Raji (cell line): ENCODE results near the gene CREB3L2.

Experiments used
- POLR2A ChIP-seq: IDR thresholded peaks from 2 replicates; pipeline ENCODE4 v1.6.1; 2011; ENCODE audit warnings: low read depth, low read length, control low read depth; ENCODE audit not compliant: insufficient read depth

The CREB3L2 gene

GRCh38 chr7:137996871-137997270, 5.0 kb downstream of the CREB3L2 start:
- no peak for TF ChIP-seq POLR2A

DNA sequence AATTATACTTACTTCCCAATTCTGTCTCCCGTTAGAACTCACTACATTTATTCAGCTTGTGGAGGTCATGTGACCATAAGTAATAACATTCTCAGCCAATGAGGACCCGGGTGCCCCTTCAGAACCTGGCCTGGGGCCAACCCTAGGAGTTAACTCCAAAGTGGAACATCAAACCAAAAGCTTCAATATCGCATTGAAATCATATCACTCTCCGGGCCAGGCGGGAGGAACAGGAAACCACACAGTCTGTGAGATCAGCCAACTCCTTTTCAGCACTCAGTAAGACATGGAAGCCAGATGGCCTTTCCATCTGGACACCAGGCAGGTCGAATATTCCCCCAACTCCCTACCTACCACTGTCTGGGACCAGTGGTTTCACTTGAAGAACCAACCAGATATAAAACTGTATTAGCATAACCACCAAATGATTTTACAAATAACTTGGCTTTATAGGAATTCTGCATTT, 5.5 kb downstream of the CREB3L2 start:
- no peak for TF ChIP-seq POLR2A

- no peak for TF ChIP-seq POLR2A
These were observed 7.7 kb downstream of the CREB3L2 start for GRCh38 chr7:137994216-137994615.

DNA sequence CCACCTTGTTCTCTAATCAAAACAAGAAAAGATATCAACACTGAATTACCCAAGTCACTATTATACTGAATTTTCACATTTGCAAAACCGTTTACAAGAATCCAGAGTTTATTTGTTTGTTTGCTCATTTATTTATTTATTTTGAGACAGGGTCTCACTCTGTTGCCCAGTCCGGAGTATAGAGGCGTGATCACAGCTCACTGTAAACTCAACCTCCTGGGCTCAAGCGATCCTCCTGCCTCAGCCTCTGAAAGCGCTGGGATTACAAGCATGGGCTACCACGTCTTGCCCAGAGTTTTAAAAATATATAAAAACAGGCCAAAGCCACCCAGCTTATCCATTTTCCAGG, 8.5 kb downstream of the CREB3L2 start:
- no peak for TF ChIP-seq POLR2A

DNA sequence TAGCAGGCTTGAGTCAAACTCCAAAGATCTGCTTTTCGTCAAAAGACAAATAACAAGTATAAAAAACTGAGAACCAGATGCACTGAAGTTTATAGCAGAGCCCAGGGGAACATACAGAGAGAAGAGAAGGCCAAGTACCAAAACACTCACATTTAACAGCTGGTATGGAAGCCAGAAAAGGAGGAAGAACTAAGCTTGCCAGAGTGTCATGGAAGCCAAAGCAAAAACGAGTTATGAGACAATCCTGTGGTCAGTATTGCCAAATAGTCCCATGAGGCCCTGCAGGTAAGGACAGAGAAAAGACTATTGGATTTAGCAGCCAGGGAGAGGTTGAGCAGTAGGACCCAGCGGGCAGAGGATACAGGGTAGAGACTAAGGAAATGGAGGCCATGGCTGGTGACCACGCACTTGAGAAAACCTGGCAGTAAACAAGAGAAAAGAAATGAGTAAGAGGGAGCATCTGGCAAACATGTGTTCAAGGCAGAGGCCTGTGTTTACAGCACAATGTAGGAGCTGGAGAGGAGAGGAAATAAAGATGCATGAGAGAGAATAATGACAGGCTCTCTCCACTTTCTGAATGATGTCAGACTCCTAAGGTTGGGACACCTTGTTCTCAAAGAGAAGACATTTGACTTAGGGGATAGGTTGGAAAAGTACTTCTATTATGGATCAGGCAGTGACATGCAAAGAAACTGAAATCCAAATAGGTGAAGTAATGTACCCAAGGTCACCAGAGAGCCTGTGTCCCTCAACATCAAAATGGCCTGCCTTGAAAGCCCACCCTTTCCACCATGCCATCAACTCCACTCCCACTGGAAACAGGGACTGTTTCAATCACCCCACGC, 9.1 kb downstream of the CREB3L2 start:
- no peak for TF ChIP-seq POLR2A

- TF ChIP-seq POLR2A, result no peak
These were observed 9.8 kb downstream of the CREB3L2 start for GRCh38 chr7:137992104-137992549.

- no peak for TF ChIP-seq POLR2A
These were observed 11.5 kb downstream of the CREB3L2 start for GRCh38 chr7:137990251-137990941.

DNA sequence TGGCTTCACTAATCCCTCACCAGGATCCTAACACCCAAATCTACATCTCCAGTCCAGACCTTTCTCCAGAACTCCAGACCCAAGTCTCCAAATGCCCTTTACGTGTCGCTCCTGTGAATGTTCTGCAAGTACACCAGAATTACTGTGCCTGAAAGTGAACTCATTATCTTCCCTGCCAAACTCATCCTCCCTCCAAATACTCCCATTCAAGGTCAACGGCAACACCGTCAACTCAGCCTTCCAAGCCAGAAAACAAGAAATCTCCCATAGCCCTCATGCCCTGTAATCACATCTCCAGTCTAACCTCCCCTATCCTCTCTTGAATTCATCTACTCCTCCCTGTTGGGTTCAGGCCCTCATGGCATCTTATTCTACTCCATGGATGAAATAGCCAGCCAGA, 12.3 kb downstream of the CREB3L2 start:
- TF ChIP-seq POLR2A, result no peak

GRCh38 chr7:137989094-137989493, 12.8 kb downstream of the CREB3L2 start:
- TF ChIP-seq POLR2A, result no peak

GRCh38 chr7:137987968-137988367, 13.9 kb downstream of the CREB3L2 start:
- no peak for TF ChIP-seq POLR2A

GRCh38 chr7:137987563-137987962, 14.3 kb downstream of the CREB3L2 start:
- no peak for TF ChIP-seq POLR2A

GRCh38 chr7:137987018-137987349, 14.9 kb downstream of the CREB3L2 start:
- no peak for TF ChIP-seq POLR2A

GRCh38 chr7:137986252-137987017, 15.5 kb downstream of the CREB3L2 start:
- no peak for TF ChIP-seq POLR2A

GRCh38 chr7:137985897-137986251, 16.0 kb downstream of the CREB3L2 start:
- no peak for TF ChIP-seq POLR2A

DNA sequence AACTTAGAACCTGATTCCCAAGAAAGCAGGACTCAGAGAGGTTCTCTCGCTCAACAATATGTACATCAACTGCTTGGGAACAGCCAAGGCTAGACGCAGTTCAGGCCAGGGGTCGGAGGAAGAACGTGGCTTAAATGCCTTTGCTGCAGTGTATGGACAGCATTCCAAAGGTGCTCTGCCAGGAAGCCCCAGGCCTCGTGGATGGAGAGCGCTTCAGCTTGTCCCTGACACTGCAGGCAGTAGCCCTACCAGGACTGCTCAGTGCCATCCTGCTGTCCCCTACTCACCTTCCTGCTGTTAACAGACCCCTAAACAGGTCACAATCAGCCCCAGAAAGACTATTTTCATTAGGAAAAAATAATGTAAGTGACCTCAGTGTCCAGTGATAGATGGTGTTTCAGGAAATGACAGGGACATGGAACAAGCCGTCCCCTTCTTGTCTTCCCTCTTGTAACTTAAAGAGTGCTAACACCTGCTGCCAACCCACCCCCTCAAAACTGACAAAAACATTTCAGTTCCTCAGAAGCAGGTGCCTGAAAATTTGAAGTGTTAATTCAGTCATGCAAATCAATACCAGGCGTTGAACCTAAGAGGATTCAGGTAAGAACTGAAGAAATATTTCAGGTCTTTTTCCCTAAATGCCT, 16.5 kb downstream of the CREB3L2 start:
- TF ChIP-seq POLR2A, result no peak

GRCh38 chr7:137984181-137985041, 17.5 kb downstream of the CREB3L2 start:
- TF ChIP-seq POLR2A, result no peak
